ENCODE data around the gene TDRD12. TPM values are rescaled to one million over a fixed set of nuclear protein-coding genes. Genes with fewer than 3 reads are reported as not detected.

The TDRD12 gene
- total RNA-seq, 1 experiment from 2014 or later: 1.3 TPM

DNA sequence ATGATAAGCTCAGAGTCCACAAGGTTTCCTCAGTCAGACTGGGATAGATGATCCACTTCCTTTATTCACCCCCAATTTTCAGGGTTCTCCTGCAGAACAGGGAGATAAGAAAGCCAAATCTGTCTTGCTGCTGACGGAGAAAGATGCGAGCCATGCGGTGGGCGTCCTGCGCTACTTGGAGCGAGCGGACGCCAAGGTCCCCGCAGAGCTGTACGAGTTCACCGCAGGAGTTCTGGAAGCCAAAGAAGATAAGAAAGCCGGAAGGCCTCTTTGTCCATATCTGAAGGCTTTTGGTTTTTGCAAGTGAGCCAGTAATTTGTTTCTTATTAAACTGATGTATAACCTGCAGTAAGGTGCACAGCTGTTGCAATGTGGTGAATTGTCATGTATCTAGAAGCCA, 83.3 kb downstream of the TDRD12 start:
- Histone ChIP-seq H3K14ac (ENCODE audit: insufficient read depth, low read length) (no peak overlapping the region), H3K79me1 (ENCODE audit: insufficient read depth, low read depth, low read length, poor library complexity, severe bottlenecking) (no peaks in the 10 kb centered on the region), H3K4me1 (ENCODE audit: insufficient read depth, low read length) (no peaks in the 10 kb centered on the region), H3T11ph (ENCODE audit: low read length) (no peak overlapping the region), H2BK12ac (ENCODE audit: insufficient read length, low read depth, low read length) (no peak overlapping the region), H2AFZ (ENCODE audit: low read length) (no peak overlapping the region), H2BK15ac (ENCODE audit: low read depth, low read length) (no peak overlapping the region), H2BK5ac (ENCODE audit: insufficient read length, low read length) (no peak overlapping the region), H2BK120ac (ENCODE audit: low read depth, low read length, poor library complexity, severe bottlenecking) (no peak overlapping the region), H3K23ac (ENCODE audit: insufficient read length, low read depth, low read length) (no peak overlapping the region), H3K18ac (ENCODE audit: insufficient read length, low read depth, low read length) (no peak overlapping the region), H4K91ac (ENCODE audit: insufficient read length, low read depth, low read length) (no peak overlapping the region), H2AK5ac (ENCODE audit: insufficient read length, low read length) (no peak overlapping the region), H4K5ac (ENCODE audit: insufficient read length, low read depth, low read length) (no peak overlapping the region), H3K9me3 (ENCODE audit: control insufficient read depth, low read depth, low read length) (no peaks in the 10 kb centered on the region), H3K79me2 (ENCODE audit: insufficient read depth, low read length) (no peaks in the 10 kb centered on the region), H3K23me2 (ENCODE audit: insufficient read length, low read depth, low read length, poor library complexity, severe bottlenecking) (no peaks in the 10 kb centered on the region), H4K8ac (replicated peaks; ENCODE audit: insufficient read length, low read depth, low read length) (no peak overlapping the region), H4K20me1 (ENCODE audit: control insufficient read depth, insufficient read depth, insufficient read length) (no peaks in the 10 kb centered on the region), H3K56ac (ENCODE audit: insufficient read length, low read depth, low read length) (no peak overlapping the region), H3K27ac (ENCODE audit: insufficient read length, low read depth, low read length) (no peak overlapping the region), H3K4ac (ENCODE audit: low read depth, low read length) (no peak overlapping the region), H3K27me3 (ENCODE audit: insufficient read depth, low read length) (no peaks in the 10 kb centered on the region), H2BK20ac (ENCODE audit: low read depth, low read length, poor library complexity, severe bottlenecking) (no peak overlapping the region), H3K4me2 (ENCODE audit: insufficient read depth, insufficient read length, low read length) (no peak overlapping the region), H3K9ac (ENCODE audit: extremely low read depth, insufficient read length, low read length) (no peak overlapping the region)
- no peak overlapping the region; a peak in 2 of 7 replicates for H3K27ac Mint-ChIP-seq
- no peaks in the 10 kb centered on the region for H3K27me3 Mint-ChIP-seq (ENCODE audit: low read depth)
- H3K4me1 Mint-ChIP-seq: peaks cover 5 to 18% of the 10 kb centered on the region in 2 experiments
- TF ChIP-seq CTCF (conservative IDR thresholded peaks at IDR 0.05): no peak
- no peak for DNase-seq
- H3K9me3 Mint-ChIP-seq: no peaks in the 10 kb centered on the region
- WGBS (ENCODE audit: extremely low coverage, insufficient read length, low lambda C conversion rate): no CpG with 5 or more reads among the region's 12 CpGs
- H3K4me3 Mint-ChIP-seq: no peak overlapping the region
- no peaks in the 10 kb centered on the region for H3K36me3 Mint-ChIP-seq (ENCODE audit: insufficient read depth in 1 of 3, low read depth in 3 of 3)

Data from H9 (cell line).